Smooth muscle cell (in vitro differentiated cells): ENCODE results near the gene NASP. TPM values are rescaled to one million over a fixed set of nuclear protein-coding genes. Genes with fewer than 3 reads are reported as not detected.

ENCODE experiments used
- DNase-seq: peaks from one replicate; lab custom pipeline; 2025; ENCODE audit not compliant: unreplicated experiment; lab: John Stamatoyannopoulos, UW
- H2AFZ ChIP-seq: fragments of 200-600 bp; sonication (generic); 2 replicates; pipeline ENCODE4 v1.6.0; 2016; ENCODE audit warnings: antibody characterized with exemption, low read depth, mild to moderate bottlenecking
- H3F3A ChIP-seq: fragments of 200-600 bp; sonication (generic); 2 replicates; pipeline ENCODE4 v1.6.0; 2017; ENCODE audit warnings: antibody characterized with exemption, low read depth
- H3K27ac ChIP-seq: fragments of 200-600 bp; sonication (generic); 2 replicates; pipeline ENCODE4 v1.5.1; 2016; ENCODE audit warnings: low read depth, mild to moderate bottlenecking
- H3K27me3 ChIP-seq: fragments of 200-600 bp; sonication (generic); 2 replicates; pipeline ENCODE4 v1.6.1; 2016; ENCODE audit warnings: low read depth, mild to moderate bottlenecking
- H3K36me3 ChIP-seq: fragments of 200-600 bp; sonication (generic); 2 replicates; pipeline ENCODE4 v1.5.1; 2016; ENCODE audit warnings: low read depth
- H3K4me1 ChIP-seq: fragments of 200-600 bp; sonication (generic); 2 replicates; pipeline ENCODE4 v1.5.1; 2016; ENCODE audit warnings: low read depth
- H3K4me2 ChIP-seq: fragments of 200-600 bp; sonication (generic); 2 replicates; pipeline ENCODE4 v1.6.0; 2016; ENCODE audit warnings: mild to moderate bottlenecking
- H3K4me3 ChIP-seq: fragments of 200-600 bp; sonication (generic); 2 replicates; pipeline ENCODE4 v1.5.1; 2016; ENCODE audit warnings: mild to moderate bottlenecking
- H3K79me2 ChIP-seq: fragments of 200-600 bp; sonication (generic); 2 replicates; pipeline ENCODE4 v1.6.0; 2016; ENCODE audit warnings: low read depth, mild to moderate bottlenecking
- H3K9ac ChIP-seq: fragments of 200-600 bp; sonication (generic); 2 replicates; pipeline ENCODE4 v1.6.0; 2016; ENCODE audit warnings: low read depth
- H3K9me3 ChIP-seq: fragments of 200-600 bp; sonication (generic); replicated peaks from 2 replicates; pipeline ENCODE4 v1.5.1; 2016; ENCODE audit warnings: low read depth
- H4K20me1 ChIP-seq: fragments of 200-600 bp; sonication (generic); 2 replicates; pipeline ENCODE4 v1.6.0; 2016; ENCODE audit warnings: low read depth
- CTCF ChIP-seq: fragments of 200-600 bp; sonication (generic); IDR thresholded peaks from 2 replicates; pipeline ENCODE4 v1.5.1; 2017; ENCODE audit warnings: borderline replicate concordance, mild to moderate bottlenecking, antibody characterized with exemption; ENCODE audit not compliant: insufficient read depth, poor library complexity, severe bottlenecking
- WGBS: methylation state at CpG from one replicate; pipeline ENCODE4 v1.1.7; 2016; ENCODE audit warnings: low lambda C conversion rate; 5-methylcytosine and 5-hydroxymethylcytosine counted together
- polyA plus RNA-seq: library from polyadenylated mRNA; unstranded; fragments of >200 nt; fragmentation: Nextera tagmentation; extraction: Ambion mirVana; gene quantifications from 2 replicates; pipeline ENCODE4 v1.2.1, GENCODE V29; 2016
- total RNA-seq: library from RNA; depleted of rRNA; stranded (reverse); fragments of >200 nt; gene quantifications from 2 replicates; pipeline ENCODE4 v1.2.3, GENCODE V29; 2014

Gene NASP
- total and polyA plus RNA-seq, 2 experiments from 2014 or later = 44.9 to 83.0 TPM

GRCh38 chr1:45574105-45574626, 9.7 kb upstream of the NASP start:
- Histone ChIP-seq H3K4me1 (peaks cover 4% of the 10 kb centered on the region), H3K36me3 (no peaks in the 10 kb centered on the region), H4K20me1 (peaks cover 8% of the 10 kb centered on the region), H3K9me3 (no peaks in the 10 kb centered on the region), H3K4me2 (no peak overlapping the region), H3K9ac (no peak overlapping the region), H2AFZ (no peak overlapping the region), H3F3A (no peaks in the 10 kb centered on the region), H3K79me2 (no peaks in the 10 kb centered on the region), H3K27ac (no peak overlapping the region), H3K4me3 (no peak overlapping the region), H3K27me3 (no peaks in the 10 kb centered on the region)
- WGBS = 87% methylated on average over 7 of the region's 7 CpGs
- TF ChIP-seq CTCF = no peak
- DNase-seq = no peak

- Histone ChIP-seq H3K9ac (peak overlapping the region; percentile 65), H3K9me3 (no peaks in the 10 kb centered on the region), H3K4me3 (peak overlapping the region; percentile 72), H3K36me3 (no peaks in the 10 kb centered on the region), H3K27ac (peak overlapping the region; percentile 91), H3K27me3 (no peaks in the 10 kb centered on the region), H3K4me2 (peak overlapping the region; percentile 88), H3K79me2 (peaks cover 36% of the 10 kb centered on the region), H3F3A (no peaks in the 10 kb centered on the region), H3K4me1 (peaks cover 14% of the 10 kb centered on the region), H2AFZ (peak overlapping the region; percentile 98), H4K20me1 (peaks cover 35% of the 10 kb centered on the region)
- WGBS = 1% methylated on average over 19 of the region's 19 CpGs
- DNase-seq = peak; percentile 90
- TF ChIP-seq CTCF = no peak
Measured at GRCh38 chr1:45583264-45583665, 576 bp upstream of the NASP start.

GRCh38 chr1:45584351-45585109, 689 bp downstream of the NASP start:
- peaks cover 14% of the 10 kb centered on the region for H3K4me1 ChIP-seq
- peak overlapping the region; percentile 98 for H2AFZ ChIP-seq
- peaks cover 48% of the 10 kb centered on the region for H3K79me2 ChIP-seq
- WGBS = 2% methylated on average over 39 of the region's 59 CpGs
- peak overlapping the region; percentile 86 for H3K9ac ChIP-seq
- peak overlapping the region; percentile 88 for H3K4me2 ChIP-seq
- no peaks in the 10 kb centered on the region for H3K9me3 ChIP-seq
- no peak for TF ChIP-seq CTCF
- H3K27me3 ChIP-seq = no peaks in the 10 kb centered on the region
- H3K27ac ChIP-seq = peak overlapping the region; percentile 91
- H3K36me3 ChIP-seq = no peaks in the 10 kb centered on the region
- H3F3A ChIP-seq = no peaks in the 10 kb centered on the region
- H3K4me3 ChIP-seq = peak overlapping the region; percentile 72
- DNase-seq = peak; percentile 77
- peaks cover 48% of the 10 kb centered on the region for H4K20me1 ChIP-seq
